Measurements from ENCODE around the gene ENGASE. TPM values are rescaled to one million over a fixed set of nuclear protein-coding genes. Genes with fewer than 3 reads are reported as not detected.

The ENGASE gene
- total RNA-seq, 4 donors from 2014 or later = 57.6 to 336 (median 223) TPM

GRCh38 chr17:79097226-79098055 lies 22.8 kb downstream of the ENGASE start:
- H3K9me3 ChIP-seq = no peaks in the 10 kb centered on the region
- H3K4me1 ChIP-seq = no peaks in the 10 kb centered on the region
- H3K27ac ChIP-seq = no peak overlapping the region
- H3K36me3 ChIP-seq = no peaks in the 10 kb centered on the region
- H3K27me3 ChIP-seq = peaks cover 0 to 25% of the 10 kb centered on the region in 2 donors
- TF ChIP-seq, protein P1, sequence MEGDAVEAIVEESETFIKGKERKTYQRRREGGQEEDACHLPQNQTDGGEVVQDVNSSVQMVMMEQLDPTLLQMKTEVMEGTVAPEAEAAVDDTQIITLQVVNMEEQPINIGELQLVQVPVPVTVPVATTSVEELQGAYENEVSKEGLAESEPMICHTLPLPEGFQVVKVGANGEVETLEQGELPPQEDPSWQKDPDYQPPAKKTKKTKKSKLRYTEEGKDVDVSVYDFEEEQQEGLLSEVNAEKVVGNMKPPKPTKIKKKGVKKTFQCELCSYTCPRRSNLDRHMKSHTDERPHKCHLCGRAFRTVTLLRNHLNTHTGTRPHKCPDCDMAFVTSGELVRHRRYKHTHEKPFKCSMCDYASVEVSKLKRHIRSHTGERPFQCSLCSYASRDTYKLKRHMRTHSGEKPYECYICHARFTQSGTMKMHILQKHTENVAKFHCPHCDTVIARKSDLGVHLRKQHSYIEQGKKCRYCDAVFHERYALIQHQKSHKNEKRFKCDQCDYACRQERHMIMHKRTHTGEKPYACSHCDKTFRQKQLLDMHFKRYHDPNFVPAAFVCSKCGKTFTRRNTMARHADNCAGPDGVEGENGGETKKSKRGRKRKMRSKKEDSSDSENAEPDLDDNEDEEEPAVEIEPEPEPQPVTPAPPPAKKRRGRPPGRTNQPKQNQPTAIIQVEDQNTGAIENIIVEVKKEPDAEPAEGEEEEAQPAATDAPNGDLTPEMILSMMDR (IDR thresholded peaks at IDR 0.05) = no peak
- TF ChIP-seq POLR2A (IDR thresholded peaks at IDR 0.05) = no peak
- no peak overlapping the region for H3K4me3 ChIP-seq
- DNase-seq = no peak

DNA sequence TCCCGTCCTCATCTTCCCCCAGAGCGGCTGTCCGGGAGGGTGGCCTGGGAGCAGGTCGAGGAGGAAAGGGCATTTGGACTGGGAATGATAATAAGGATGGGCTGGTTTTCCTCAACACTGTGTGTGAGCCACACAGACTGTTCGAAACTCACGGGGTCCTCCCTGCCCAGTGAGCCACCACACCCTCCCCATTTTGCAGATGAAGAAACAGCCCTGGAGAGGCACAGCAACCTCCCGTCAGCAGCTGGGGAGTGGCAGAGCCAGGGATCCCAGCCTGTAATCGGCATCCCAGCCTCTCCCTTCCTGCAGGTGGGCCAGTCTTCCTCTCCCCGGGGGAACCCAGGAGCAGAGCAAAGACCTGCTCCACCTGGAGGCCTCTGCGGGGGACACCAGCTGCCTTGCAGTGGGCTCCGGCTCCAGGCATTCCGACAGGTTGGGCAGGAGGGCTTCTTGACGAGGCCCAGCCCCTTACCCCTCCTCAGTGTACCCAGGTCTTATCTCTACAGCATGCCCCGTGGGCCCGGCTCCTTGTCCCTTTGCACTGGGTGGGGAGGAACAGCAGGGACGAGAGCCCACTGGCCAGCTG lies 23.8 kb downstream of the ENGASE start:
- Histone ChIP-seq H3K4me3 (no peak overlapping the region), H3K4me1 (no peaks in the 10 kb centered on the region), H3K36me3 (no peaks in the 10 kb centered on the region), H3K27me3 (peaks cover 0 to 26% of the 10 kb centered on the region in 2 donors), H3K9me3 (no peaks in the 10 kb centered on the region), H3K27ac (no peak overlapping the region)
- TF ChIP-seq, protein P1 (IDR thresholded peaks at IDR 0.05) = no peak
- no peak for TF ChIP-seq POLR2A (IDR thresholded peaks at IDR 0.05)
- no peak for DNase-seq

DNA sequence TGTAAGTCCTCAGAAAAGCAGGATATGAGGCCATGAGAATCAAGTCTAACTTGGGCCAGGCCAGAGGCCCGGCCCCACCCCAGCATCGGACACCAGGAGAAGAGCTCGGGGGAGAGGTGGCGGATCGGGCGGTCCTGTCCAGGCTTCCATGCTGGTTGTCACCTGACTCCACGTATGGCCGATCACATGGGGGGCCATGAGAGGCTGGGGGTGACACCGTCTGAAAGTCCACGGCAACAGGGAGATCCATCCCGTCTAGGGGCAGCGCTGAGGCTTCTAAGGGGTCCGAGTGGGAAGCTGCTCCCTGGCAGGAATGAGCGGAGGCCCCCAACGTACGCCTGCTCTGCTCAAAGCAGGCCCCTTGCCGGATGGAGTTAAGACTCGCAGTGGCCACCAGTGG lies 25.8 kb downstream of the ENGASE start:
- H3K27me3 ChIP-seq = peaks cover 0 to 28% of the 10 kb centered on the region in 2 donors

GRCh38 chr17:79101111-79101673 lies 26.6 kb downstream of the ENGASE start:
- no peak for TF ChIP-seq POLR2A (IDR thresholded peaks at IDR 0.05)
- TF ChIP-seq, protein P1 (IDR thresholded peaks at IDR 0.05) = no peak
- H3K4me3 ChIP-seq = no peak overlapping the region

More for the DNA sequence above, 25.8 kb downstream of the ENGASE start:
- H3K4me1 ChIP-seq = no peaks in the 10 kb centered on the region
- no peak overlapping the region for H3K27ac ChIP-seq
- no peaks in the 10 kb centered on the region for H3K9me3 ChIP-seq
- no peak for TF ChIP-seq POLR2A (IDR thresholded peaks at IDR 0.05)
- TF ChIP-seq, protein P1 (IDR thresholded peaks at IDR 0.05) = no peak
- H3K4me3 ChIP-seq = no peak overlapping the region
- no peaks in the 10 kb centered on the region for H3K36me3 ChIP-seq
- DNase-seq = no peak

GRCh38 chr17:79102214-79102613 lies 27.6 kb downstream of the ENGASE start:
- no peaks in the 10 kb centered on the region for H3K36me3 ChIP-seq
- H3K27me3 ChIP-seq = peaks cover 0 to 18% of the 10 kb centered on the region in 2 donors
- H3K9me3 ChIP-seq = no peaks in the 10 kb centered on the region

More at GRCh38 chr17:79101111-79101673, 26.6 kb downstream of the ENGASE start:
- Histone ChIP-seq H3K36me3 (no peaks in the 10 kb centered on the region), H3K27ac (no peak overlapping the region), H3K4me1 (no peaks in the 10 kb centered on the region), H3K9me3 (no peaks in the 10 kb centered on the region), H3K27me3 (peaks cover 0 to 25% of the 10 kb centered on the region in 2 donors)
- DNase-seq = no peak

More at GRCh38 chr17:79102214-79102613, 27.6 kb downstream of the ENGASE start:
- no peak for DNase-seq
- TF ChIP-seq, protein P1 (IDR thresholded peaks at IDR 0.05) = no peak
- TF ChIP-seq POLR2A (IDR thresholded peaks at IDR 0.05) = no peak
- Histone ChIP-seq H3K4me3 (no peak overlapping the region), H3K27ac (no peak overlapping the region), H3K4me1 (no peaks in the 10 kb centered on the region)

Data from Peyer's patch (tissue), 4 donors.